HepG2 (cell line): ENCODE measurements around the gene MAPK6. TPM values are rescaled to one million over a fixed set of nuclear protein-coding genes. Genes with fewer than 3 reads are reported as not detected.

ENCODE experiments used
- AHR ChIP-seq: IDR thresholded peaks from 2 replicates; pipeline ENCODE4 v1.6.1; 2018; ENCODE audit warnings: missing genetic modification reagents, missing compliant biosample characterization
- ARID5B ChIP-seq: IDR thresholded peaks from 2 replicates; pipeline ENCODE4 v1.4.0; 2020; ENCODE audit warnings: mild to moderate bottlenecking, missing genetic modification reagents
- ATRX ChIP-seq: sonication (generic); formaldehyde crosslinking; IDR thresholded peaks from 2 replicates; pipeline ENCODE4 v1.4.0; 2020; ENCODE audit warnings: missing genetic modification reagents, borderline replicate concordance
- BATF2 ChIP-seq: sonication (generic); formaldehyde crosslinking; IDR thresholded peaks from 2 replicates; pipeline ENCODE4 v1.8.0; 2022; ENCODE audit warnings: mild to moderate bottlenecking, missing genetic modification reagents, moderate library complexity
- CBX1 ChIP-seq: IDR thresholded peaks from one replicate; pipeline ENCODE4 v1.6.1; 2016; ENCODE audit warnings: antibody characterized with exemption, low read depth
- DNMT3B ChIP-seq: conservative IDR thresholded peaks from 2 replicates; pipeline ENCODE4 v1.6.1; 2016; ENCODE audit warnings: missing biosample characterization, control low read depth
- ESRRA ChIP-seq: sonication (generic); formaldehyde crosslinking; IDR thresholded peaks from 2 replicates; pipeline ENCODE4 v1.5.1; 2020; ENCODE audit warnings: mild to moderate bottlenecking, low read depth, missing genetic modification reagents
- FOXK2 ChIP-seq: fragments of 450-650 bp; IDR thresholded peaks from 2 replicates; pipeline ENCODE4 v1.6.1; 2016
- GATA4 ChIP-seq: sonication (generic); IDR thresholded peaks from 2 replicates; pipeline ENCODE4 v1.6.1; 2016; ENCODE audit warnings: antibody characterized with exemption, low read depth, borderline replicate concordance
- ISL2 ChIP-seq: sonication (generic); formaldehyde crosslinking; IDR thresholded peaks from 2 replicates; pipeline ENCODE4 v1.5.0; 2020; ENCODE audit warnings: missing genetic modification reagents
- MATR3 ChIP-seq: sonication (generic); formaldehyde crosslinking; IDR thresholded peaks from 2 replicates; pipeline ENCODE4 v1.4.0; 2020; ENCODE audit warnings: missing genetic modification reagents
- NKX3-1 ChIP-seq: sonication (generic); formaldehyde crosslinking; IDR thresholded peaks from 2 replicates; pipeline ENCODE4 v1.5.0; 2020; ENCODE audit warnings: missing genetic modification reagents
- NRL ChIP-seq: sonication (generic); formaldehyde crosslinking; IDR thresholded peaks from 2 replicates; pipeline ENCODE4 v1.5.0; 2020; ENCODE audit warnings: missing genetic modification reagents, mild to moderate bottlenecking, moderate library complexity, borderline replicate concordance
- ONECUT2 ChIP-seq: sonication (generic); formaldehyde crosslinking; IDR thresholded peaks from 2 replicates; pipeline ENCODE4 v1.4.0; 2020; ENCODE audit warnings: missing genetic modification reagents
- SKI ChIP-seq: fragments of 450-650 bp; IDR thresholded peaks from one replicate; pipeline ENCODE4 v1.6.1; 2018; ENCODE audit warnings: mild to moderate bottlenecking; ENCODE audit not compliant: partially characterized antibody
- TBP ChIP-seq: sonication (generic); formaldehyde crosslinking; IDR thresholded peaks from 2 replicates; pipeline ENCODE4 v1.5.0; 2020; ENCODE audit warnings: missing genetic modification reagents
- TBX3 ChIP-seq: fragments of 450-650 bp; IDR thresholded peaks from 2 replicates; pipeline ENCODE4 v1.6.1; 2017; ENCODE audit warnings: antibody characterized with exemption, mild to moderate bottlenecking, inconsistent platforms, borderline replicate concordance
- ZBTB1 ChIP-seq: sonication (generic); formaldehyde crosslinking; IDR thresholded peaks from 2 replicates; pipeline ENCODE4 v1.4.0; 2020; ENCODE audit warnings: missing genetic modification reagents, borderline replicate concordance
- ZBTB38 ChIP-seq: sonication (generic); formaldehyde crosslinking; IDR thresholded peaks from 2 replicates; pipeline ENCODE4 v1.5.1; 2020; ENCODE audit warnings: mild to moderate bottlenecking, missing genetic modification reagents
- ZBTB39 ChIP-seq: sonication (generic); formaldehyde crosslinking; IDR thresholded peaks from 2 replicates; pipeline ENCODE4 v1.5.0; 2020; ENCODE audit warnings: missing genetic modification reagents
- ZMYM4 ChIP-seq: sonication (generic); formaldehyde crosslinking; IDR thresholded peaks from 2 replicates; pipeline ENCODE4 v1.8.1; 2023; ENCODE audit warnings: mild to moderate bottlenecking, missing genetic modification reagents
- ZNF225 ChIP-seq: sonication (generic); formaldehyde crosslinking; IDR thresholded peaks from 2 replicates; pipeline ENCODE4 v1.4.0; 2020; ENCODE audit warnings: mild to moderate bottlenecking, missing genetic modification reagents
- ZNF230 ChIP-seq: sonication (generic); formaldehyde crosslinking; IDR thresholded peaks from 2 replicates; pipeline ENCODE4 v1.4.0; 2020; ENCODE audit warnings: mild to moderate bottlenecking, missing genetic modification reagents
- ZNF432 ChIP-seq: sonication (generic); formaldehyde crosslinking; IDR thresholded peaks from 2 replicates; pipeline ENCODE4 v1.5.0; 2020; ENCODE audit warnings: missing genetic modification reagents, mild to moderate bottlenecking, borderline replicate concordance
- ZNF569 ChIP-seq: sonication (generic); formaldehyde crosslinking; IDR thresholded peaks from 2 replicates; pipeline ENCODE4 v1.5.0; 2020; ENCODE audit warnings: mild to moderate bottlenecking, missing genetic modification reagents, moderate library complexity, borderline replicate concordance
- ZSCAN31 ChIP-seq: sonication (generic); formaldehyde crosslinking; IDR thresholded peaks from 2 replicates; pipeline ENCODE4 v1.5.0; 2020; ENCODE audit warnings: low read depth, mild to moderate bottlenecking, missing genetic modification reagents
- polyA plus RNA-seq, 8 experiments: library from polyadenylated mRNA; depleted of rRNA in 3 of 8; stranded (reverse) in 7 of 8; unstranded in 1 of 8; fragments of >200 nt; fragmentation: Illumina TruSeq in 4 of 8; extraction: Trizol in 4 of 8; gene quantifications; 2 replicates each; pipeline versions ENCODE4 v1.2.1 to v1.2.3, GENCODE V29; 2011 to 2016; ENCODE audit warnings: low read depth in 4 of 8, missing spikeins in 1 of 8, mixed read lengths in 1 of 8; ENCODE audit not compliant: insufficient read depth in 1 of 8
- total RNA-seq, 5 experiments: library from RNA; depleted of rRNA; stranded (reverse); fragments of >200 nt; fragmentation: Illumina TruSeq; extraction: Trizol; gene quantifications; 2 replicates each; pipeline ENCODE4 v1.2.3, GENCODE V29; 2016; ENCODE audit warnings: low read depth in 1 of 5

MAPK6 gene
- total and polyA plus RNA-seq, 2 of the 13 experiments (the other 11 are each of a cell fraction or from before 2014, with no cell fraction given): 89.5 to 99.7 TPM

GRCh38 chr15:52078197-52078875, 59.3 kb downstream of the MAPK6 start (continued):
- peak; percentile 16; the same call in 1 of the 2 replicates for TF ChIP-seq NKX3-1 (CRISPR knock-in tag)
- peak; percentile 62 for TF ChIP-seq SKI
- TF ChIP-seq ESRRA (CRISPR knock-in tag): no peak
- no peak for TF ChIP-seq TBX3
- TF ChIP-seq TBP (CRISPR knock-in tag): no peak
- TF ChIP-seq GATA4: no peak
- TF ChIP-seq ZMYM4 (CRISPR knock-in tag): peak; percentile 39; the same call in 1 of the 2 replicates
- TF ChIP-seq ZNF230 (CRISPR knock-in tag): peak; percentile 56
- TF ChIP-seq ZBTB38 (CRISPR knock-in tag): 0 out of 2 replicates have a peak, but pooled peaks have one; percentile 51
- TF ChIP-seq ONECUT2 (CRISPR knock-in tag): no peak
- TF ChIP-seq ARID5B: peak; percentile 79
- TF ChIP-seq ATRX (CRISPR knock-in tag): no peak
- no peak for TF ChIP-seq CBX1
- TF ChIP-seq MATR3 (CRISPR knock-in tag): no peak
- no peak for TF ChIP-seq DNMT3B (CRISPR knock-in tag)
- TF ChIP-seq ZBTB39 (CRISPR knock-in tag): no peak
- no peak for TF ChIP-seq ZBTB1
- TF ChIP-seq AHR (CRISPR knock-in tag): no peak
- no peak for TF ChIP-seq ZSCAN31 (CRISPR knock-in tag)
- TF ChIP-seq ZNF569 (CRISPR knock-in tag): no peak
- no peak for TF ChIP-seq ZNF432 (CRISPR knock-in tag)
- peak; percentile 72 for TF ChIP-seq ISL2 (CRISPR knock-in tag)
- no peak for TF ChIP-seq ZNF225 (CRISPR knock-in tag)
- TF ChIP-seq FOXK2: no peak
- no peak for TF ChIP-seq BATF2
- TF ChIP-seq NRL (CRISPR knock-in tag): peak; percentile 45; the same call in 1 of the 2 replicates
